Glutamatergic neuron (in vitro differentiated cells): ENCODE data around the gene CELF2. TPM values are rescaled to one million over a fixed set of nuclear protein-coding genes. Genes with fewer than 3 reads are reported as not detected.

ENCODE experiments used
- DNase-seq: peaks from one replicate; pipeline ENCODE4 v3.0.0; 2022
- H3K27ac Mint-ChIP-seq: one replicate; pipeline ENCODE4 v1.8.0; 2020; ENCODE audit warnings: mild to moderate bottlenecking, mixed read lengths, inconsistent platforms; ENCODE audit not compliant: unreplicated experiment
- H3K27me3 Mint-ChIP-seq: one replicate; pipeline ENCODE4 v1.8.0; 2020; ENCODE audit warnings: mild to moderate bottlenecking, moderate library complexity, mixed read lengths, inconsistent platforms; ENCODE audit not compliant: unreplicated experiment
- H3K36me3 Mint-ChIP-seq: one replicate; pipeline ENCODE4 v1.8.0; 2020; ENCODE audit warnings: mild to moderate bottlenecking, mixed read lengths, inconsistent platforms; ENCODE audit not compliant: unreplicated experiment
- H3K4me1 Mint-ChIP-seq: one replicate; pipeline ENCODE4 v1.8.0; 2020; ENCODE audit warnings: mild to moderate bottlenecking, low read depth, mixed read lengths, inconsistent platforms; ENCODE audit not compliant: unreplicated experiment
- H3K4me3 Mint-ChIP-seq: one replicate; pipeline ENCODE4 v1.8.0; 2020; ENCODE audit warnings: mild to moderate bottlenecking, mixed read lengths, inconsistent platforms; ENCODE audit not compliant: unreplicated experiment
- H3K9me3 Mint-ChIP-seq: one replicate; pipeline ENCODE4 v1.8.0; 2020; ENCODE audit warnings: mild to moderate bottlenecking, moderate library complexity, mixed read lengths, inconsistent platforms; ENCODE audit not compliant: unreplicated experiment
- total RNA-seq: library from RNA; stranded (reverse); fragmentation: NEBNext Ultra II Directional; extraction: Animal tissue kit (Norgen Biotek cat#: 25700); gene quantifications from one replicate; pipeline ENCODE4 v1.2.1, GENCODE V29; 2021; ENCODE audit not compliant: unreplicated experiment
- TF ChIP-seq, protein P1 (sequence below): fragments of 200-600 bp; sonication (generic); IDR thresholded peaks from one replicate; pipeline ENCODE4 v1.5.0; 2021; ENCODE audit not compliant: partially characterized antibody, unreplicated experiment

The CELF2 gene
- total RNA-seq, 1 donor from 2014 or later, result 47.4 TPM

DNA sequence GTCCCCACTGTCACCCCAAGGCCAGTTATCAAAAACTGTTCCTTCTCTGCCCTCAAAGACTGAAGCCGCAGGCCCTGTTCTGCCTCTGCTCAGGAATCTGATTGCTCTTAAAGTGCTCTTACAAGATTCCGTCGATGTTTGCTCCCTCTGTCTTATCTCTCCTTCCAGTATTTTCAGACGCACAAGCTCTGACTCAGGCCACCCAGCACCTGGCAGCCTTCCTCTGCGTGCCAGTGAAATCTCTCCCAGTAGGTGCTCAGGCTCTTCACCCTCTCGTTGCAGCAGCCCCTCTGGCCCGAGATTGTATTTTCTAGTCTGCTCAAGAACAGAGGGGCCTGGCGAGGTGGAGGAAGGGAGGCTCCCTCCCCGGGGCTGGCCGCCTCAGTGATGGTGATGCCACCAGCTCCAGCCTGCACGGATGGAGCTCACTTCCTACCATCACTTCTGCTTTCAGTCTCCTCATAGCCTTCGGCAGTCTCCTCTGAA lies 317.5 kb downstream of the CELF2 start:
- H3K4me1 Mint-ChIP-seq, result peaks cover 3% of the 10 kb centered on the region
- no peaks in the 10 kb centered on the region for H3K27me3 Mint-ChIP-seq
- TF ChIP-seq, protein P1, sequence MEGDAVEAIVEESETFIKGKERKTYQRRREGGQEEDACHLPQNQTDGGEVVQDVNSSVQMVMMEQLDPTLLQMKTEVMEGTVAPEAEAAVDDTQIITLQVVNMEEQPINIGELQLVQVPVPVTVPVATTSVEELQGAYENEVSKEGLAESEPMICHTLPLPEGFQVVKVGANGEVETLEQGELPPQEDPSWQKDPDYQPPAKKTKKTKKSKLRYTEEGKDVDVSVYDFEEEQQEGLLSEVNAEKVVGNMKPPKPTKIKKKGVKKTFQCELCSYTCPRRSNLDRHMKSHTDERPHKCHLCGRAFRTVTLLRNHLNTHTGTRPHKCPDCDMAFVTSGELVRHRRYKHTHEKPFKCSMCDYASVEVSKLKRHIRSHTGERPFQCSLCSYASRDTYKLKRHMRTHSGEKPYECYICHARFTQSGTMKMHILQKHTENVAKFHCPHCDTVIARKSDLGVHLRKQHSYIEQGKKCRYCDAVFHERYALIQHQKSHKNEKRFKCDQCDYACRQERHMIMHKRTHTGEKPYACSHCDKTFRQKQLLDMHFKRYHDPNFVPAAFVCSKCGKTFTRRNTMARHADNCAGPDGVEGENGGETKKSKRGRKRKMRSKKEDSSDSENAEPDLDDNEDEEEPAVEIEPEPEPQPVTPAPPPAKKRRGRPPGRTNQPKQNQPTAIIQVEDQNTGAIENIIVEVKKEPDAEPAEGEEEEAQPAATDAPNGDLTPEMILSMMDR, result no peak
- H3K9me3 Mint-ChIP-seq, result peaks cover 2% of the 10 kb centered on the region
- DNase-seq, result no peak
- no peak overlapping the region for H3K27ac Mint-ChIP-seq
- no peak overlapping the region for H3K4me3 Mint-ChIP-seq
- no peaks in the 10 kb centered on the region for H3K36me3 Mint-ChIP-seq

DNA sequence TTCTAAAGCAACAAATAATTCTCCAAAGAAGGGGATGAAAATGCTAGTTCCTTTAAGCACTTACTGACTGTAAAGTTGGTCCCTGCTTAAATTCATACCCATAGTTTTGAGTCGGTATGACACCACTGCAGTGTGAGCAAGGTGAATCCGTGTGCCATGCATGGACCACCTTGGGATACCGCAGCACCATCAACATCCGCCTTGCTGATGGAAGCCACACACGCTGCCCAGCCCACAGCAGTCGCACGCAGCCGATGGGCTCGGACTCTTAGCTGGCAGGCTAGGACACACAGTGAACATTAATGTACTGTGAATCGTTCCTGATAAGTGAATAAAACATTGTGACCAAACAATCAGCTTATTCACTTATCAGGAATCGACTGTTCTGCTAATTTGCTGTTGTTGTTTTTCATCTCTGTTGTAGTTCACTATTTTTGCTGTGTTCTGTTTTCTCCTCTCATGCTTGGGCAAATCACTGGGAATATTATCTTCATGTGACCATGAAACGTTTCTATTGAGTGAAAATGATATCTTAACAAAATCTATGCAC lies 318.3 kb downstream of the CELF2 start:
- H3K9me3 Mint-ChIP-seq, result peaks cover 5% of the 10 kb centered on the region
- no peak overlapping the region for H3K27ac Mint-ChIP-seq
- TF ChIP-seq, protein P1, result no peak
- H3K27me3 Mint-ChIP-seq, result no peaks in the 10 kb centered on the region
- no peak overlapping the region for H3K4me3 Mint-ChIP-seq
- H3K36me3 Mint-ChIP-seq, result no peaks in the 10 kb centered on the region
- no peaks in the 10 kb centered on the region for H3K4me1 Mint-ChIP-seq
- DNase-seq, result no peak

DNA sequence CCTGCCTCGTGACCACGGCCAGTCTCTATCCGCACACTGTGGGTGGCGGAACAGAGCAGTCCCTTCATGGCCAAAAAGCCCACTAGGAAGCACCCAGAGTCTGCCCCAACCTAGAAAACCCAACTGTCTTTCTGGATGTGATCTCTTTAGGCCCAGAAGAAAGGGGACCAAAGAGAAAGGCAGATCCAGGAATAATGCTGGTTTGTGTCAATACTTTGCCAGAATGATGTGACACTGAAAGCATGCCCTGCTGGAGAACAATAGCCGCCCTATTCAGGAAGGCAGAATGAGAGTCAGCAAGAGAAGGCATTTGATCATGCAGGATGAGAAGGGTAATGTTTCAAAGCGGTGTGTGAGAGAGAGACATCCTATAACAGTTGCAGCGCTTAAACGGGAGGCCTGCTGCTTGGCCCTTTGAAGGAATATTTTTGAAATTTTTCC lies 319.1 kb downstream of the CELF2 start:
- no peaks in the 10 kb centered on the region for H3K4me1 Mint-ChIP-seq
- H3K27ac Mint-ChIP-seq, result no peak overlapping the region
- H3K9me3 Mint-ChIP-seq, result peaks cover 6% of the 10 kb centered on the region
- no peaks in the 10 kb centered on the region for H3K36me3 Mint-ChIP-seq
- TF ChIP-seq, protein P1, result no peak
- no peak for DNase-seq
- H3K4me3 Mint-ChIP-seq, result no peak overlapping the region
- H3K27me3 Mint-ChIP-seq, result no peaks in the 10 kb centered on the region

DNA sequence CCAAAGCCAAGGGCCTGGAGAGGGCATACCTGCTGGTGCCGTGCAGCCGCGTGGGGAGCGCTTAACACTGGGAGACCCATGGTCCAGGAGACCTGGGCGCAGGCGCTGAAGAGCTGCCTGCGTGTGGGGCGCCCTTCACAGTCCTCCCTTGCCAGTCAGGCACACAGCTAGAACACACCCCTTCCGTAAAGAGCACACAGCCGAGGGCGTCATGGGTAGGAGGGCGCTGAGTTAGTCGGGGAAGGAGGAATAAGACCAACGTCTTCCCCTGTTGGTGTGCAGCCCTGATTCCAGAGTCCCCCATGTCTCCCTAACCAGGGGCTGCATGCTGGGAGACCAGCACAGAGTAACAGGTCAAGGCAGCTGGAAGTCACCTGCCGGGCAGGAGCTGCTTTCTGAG lies 319.8 kb downstream of the CELF2 start:
- H3K9me3 Mint-ChIP-seq, result peaks cover 8% of the 10 kb centered on the region

More for the DNA sequence above, 319.8 kb downstream of the CELF2 start:
- no peaks in the 10 kb centered on the region for H3K36me3 Mint-ChIP-seq
- TF ChIP-seq, protein P1, result no peak
- no peak overlapping the region for H3K27ac Mint-ChIP-seq
- no peak overlapping the region for H3K4me3 Mint-ChIP-seq
- no peaks in the 10 kb centered on the region for H3K4me1 Mint-ChIP-seq
- no peak for DNase-seq
- no peaks in the 10 kb centered on the region for H3K27me3 Mint-ChIP-seq
